ENCODE measurements around the gene WHRN.

WHRN gene

GRCh38 chr9:114410910-114411309 lies 94.4 kb downstream of the WHRN start:
- Histone ChIP-seq H3K79me1 (ENCODE audit: low read length) (peaks cover 8% of the 10 kb centered on the region), H3K4me2 (ENCODE audit: low read length) (no peak overlapping the region), H2BK12ac (ENCODE audit: low read length) (no peak overlapping the region), H3K18ac (ENCODE audit: low read length) (no peak overlapping the region), H3K27ac (ENCODE audit: low read depth, low read length) (no peak overlapping the region), H3K23ac (ENCODE audit: low read length) (no peak overlapping the region), H3K9me3 (ENCODE audit: insufficient read depth, low read depth, low read length) (peaks cover 5% of the 10 kb centered on the region), H4K12ac (ENCODE audit: low read depth, low read length) (no peak overlapping the region), H3K9ac (ENCODE audit: low read length) (no peak overlapping the region), H3K14ac (ENCODE audit: low read length) (no peak overlapping the region), H2AK5ac (ENCODE audit: low read length) (no peak overlapping the region), H3K4me3 (ENCODE audit: low read depth, low read length) (no peak overlapping the region), H4K91ac (ENCODE audit: low read depth, low read length) (peak overlapping the region; percentile 71), H3K79me2 (ENCODE audit: control insufficient read depth, insufficient read depth, low read length, poor library complexity) (no peaks in the 10 kb centered on the region), H3K36me3 (ENCODE audit: control insufficient read depth in 1 of 2, insufficient read depth in 2 of 2, low read length in 2 of 2) (peaks cover 2 to 7% of the 10 kb centered on the region in 2 experiments), H4K8ac (ENCODE audit: low read depth, low read length) (no peak overlapping the region), H3K4me1 (ENCODE audit: control insufficient read depth in 1 of 2, insufficient read depth in 2 of 2, low read length in 2 of 2) (peaks cover 27 to 31% of the 10 kb centered on the region in 2 experiments), H2BK120ac (ENCODE audit: insufficient read depth, low read length, poor library complexity) (no peak overlapping the region), H3K27me3 (ENCODE audit: insufficient read depth, low read length) (no peaks in the 10 kb centered on the region), H2AFZ (ENCODE audit: insufficient read depth, low read length, poor library complexity) (no peak overlapping the region), H3K4ac (ENCODE audit: low read depth, low read length) (no peak overlapping the region), H2BK5ac (ENCODE audit: low read depth, low read length, poor library complexity) (no peak overlapping the region)
- WGBS (ENCODE audit: extremely low coverage, insufficient coverage, insufficient read length) = no CpG with 5 or more reads among the region's 8 CpGs
- DNase-seq = no peak

DNA sequence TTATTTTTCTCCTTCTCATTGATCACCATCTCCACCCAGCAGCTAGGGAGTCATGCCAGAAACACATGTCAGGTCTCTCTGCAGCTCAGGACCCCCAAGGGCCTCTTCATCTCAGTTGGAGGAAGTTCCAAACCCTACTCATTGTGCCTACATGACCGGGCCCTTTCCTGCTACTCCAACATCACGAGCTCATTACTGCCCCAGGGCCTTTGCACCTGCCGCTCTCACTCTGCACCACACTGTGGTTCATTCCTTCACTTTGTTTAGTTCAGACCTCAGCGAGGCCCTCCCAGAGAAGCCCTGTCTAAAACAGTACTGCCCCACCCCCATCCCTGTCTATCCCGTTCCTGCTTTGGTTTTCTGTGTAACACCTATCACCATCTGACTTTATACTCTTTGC lies 95.4 kb downstream of the WHRN start:
- H3K4me3 ChIP-seq (ENCODE audit: low read depth, low read length) = no peak overlapping the region
- H4K91ac ChIP-seq (ENCODE audit: low read depth, low read length) = no peak overlapping the region
- WGBS (ENCODE audit: extremely low coverage, insufficient coverage, insufficient read length) = no CpG with 5 or more reads among the region's 5 CpGs
- H3K27me3 ChIP-seq (ENCODE audit: insufficient read depth, low read length) = no peaks in the 10 kb centered on the region
- DNase-seq = no peak
- no peak overlapping the region for H3K9ac ChIP-seq (ENCODE audit: low read length)
- H3K79me1 ChIP-seq (ENCODE audit: low read length) = peaks cover 8% of the 10 kb centered on the region
- no peak overlapping the region for H2BK5ac ChIP-seq (ENCODE audit: low read depth, low read length, poor library complexity)
- H2AFZ ChIP-seq (ENCODE audit: insufficient read depth, low read length, poor library complexity) = no peak overlapping the region
- H3K79me2 ChIP-seq (ENCODE audit: control insufficient read depth, insufficient read depth, low read length, poor library complexity) = no peaks in the 10 kb centered on the region
- peaks cover 27 to 31% of the 10 kb centered on the region in 2 experiments for H3K4me1 ChIP-seq (ENCODE audit: control insufficient read depth in 1 of 2, insufficient read depth in 2 of 2, low read length in 2 of 2)
- H3K14ac ChIP-seq (ENCODE audit: low read length) = no peak overlapping the region
- H3K4me2 ChIP-seq (ENCODE audit: low read length) = no peak overlapping the region
- H3K27ac ChIP-seq (ENCODE audit: low read depth, low read length) = no peak overlapping the region
- H3K36me3 ChIP-seq (ENCODE audit: control insufficient read depth in 1 of 2, insufficient read depth in 2 of 2, low read length in 2 of 2) = peaks cover 2 to 7% of the 10 kb centered on the region in 2 experiments
- no peak overlapping the region for H3K4ac ChIP-seq (ENCODE audit: low read depth, low read length)
- no peak overlapping the region for H2BK12ac ChIP-seq (ENCODE audit: low read length)
- no peak overlapping the region for H4K12ac ChIP-seq (ENCODE audit: low read depth, low read length)
- no peak overlapping the region for H4K8ac ChIP-seq (ENCODE audit: low read depth, low read length)
- peaks cover 5% of the 10 kb centered on the region for H3K9me3 ChIP-seq (ENCODE audit: insufficient read depth, low read depth, low read length)
- no peak overlapping the region for H3K18ac ChIP-seq (ENCODE audit: low read length)
- H2AK5ac ChIP-seq (ENCODE audit: low read length) = no peak overlapping the region
- H2BK120ac ChIP-seq (ENCODE audit: insufficient read depth, low read length, poor library complexity) = no peak overlapping the region
- H3K23ac ChIP-seq (ENCODE audit: low read length) = no peak overlapping the region

DNA sequence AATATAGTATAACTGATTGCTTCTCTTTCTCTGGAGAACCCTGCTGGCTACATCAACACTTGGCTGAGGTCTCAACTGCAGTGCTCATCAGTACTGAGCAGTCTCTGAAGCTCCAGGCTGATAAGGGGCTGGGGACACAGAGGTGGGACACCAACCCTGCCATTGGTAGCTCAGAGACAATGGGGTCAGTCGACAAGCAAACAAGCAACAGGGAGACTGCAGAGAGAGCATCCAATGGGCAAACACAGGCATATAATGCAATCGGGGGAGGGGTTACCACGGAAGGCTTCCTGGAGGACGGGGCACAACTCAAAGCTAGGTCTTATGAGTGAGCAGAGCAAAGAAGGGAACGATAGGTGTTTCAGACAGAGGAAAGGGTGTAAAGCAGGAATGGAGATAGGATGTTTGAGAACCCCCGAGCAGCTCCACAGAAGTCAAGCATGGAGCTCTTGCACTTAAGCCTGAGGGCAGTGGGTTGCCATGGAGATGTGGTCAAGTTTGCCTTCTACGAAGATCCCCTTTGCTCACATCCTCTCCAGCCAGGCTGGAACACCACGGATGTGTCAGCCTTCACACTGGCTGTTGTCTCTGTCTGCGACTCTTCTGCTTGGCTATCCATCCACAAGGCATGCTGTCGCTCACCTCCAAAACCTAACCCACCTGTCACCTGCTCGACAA lies 96.0 kb downstream of the WHRN start:
- Histone ChIP-seq H2BK5ac (ENCODE audit: low read depth, low read length, poor library complexity) (no peak overlapping the region), H3K27ac (ENCODE audit: low read depth, low read length) (no peak overlapping the region), H2BK120ac (ENCODE audit: insufficient read depth, low read length, poor library complexity) (no peak overlapping the region), H3K4me1 (ENCODE audit: control insufficient read depth in 1 of 2, insufficient read depth in 2 of 2, low read length in 2 of 2) (peaks cover 27 to 28% of the 10 kb centered on the region in 2 experiments), H3K79me1 (ENCODE audit: low read length) (peaks cover 8% of the 10 kb centered on the region), H3K36me3 (ENCODE audit: control insufficient read depth in 1 of 2, insufficient read depth in 2 of 2, low read length in 2 of 2) (peaks cover 2 to 7% of the 10 kb centered on the region in 2 experiments), H3K9me3 (ENCODE audit: insufficient read depth, low read depth, low read length) (peaks cover 5% of the 10 kb centered on the region), H4K91ac (ENCODE audit: low read depth, low read length) (no peak overlapping the region), H3K18ac (ENCODE audit: low read length) (no peak overlapping the region), H4K12ac (ENCODE audit: low read depth, low read length) (no peak overlapping the region), H4K8ac (ENCODE audit: low read depth, low read length) (no peak overlapping the region), H3K23ac (ENCODE audit: low read length) (no peak overlapping the region), H3K9ac (ENCODE audit: low read length) (no peak overlapping the region), H3K27me3 (ENCODE audit: insufficient read depth, low read length) (no peaks in the 10 kb centered on the region), H3K4me3 (ENCODE audit: low read depth, low read length) (no peak overlapping the region), H2AFZ (ENCODE audit: insufficient read depth, low read length, poor library complexity) (no peak overlapping the region), H3K4me2 (ENCODE audit: low read length) (no peak overlapping the region), H2BK12ac (ENCODE audit: low read length) (no peak overlapping the region), H2AK5ac (ENCODE audit: low read length) (no peak overlapping the region), H3K4ac (ENCODE audit: low read depth, low read length) (no peak overlapping the region), H3K79me2 (ENCODE audit: control insufficient read depth, insufficient read depth, low read length, poor library complexity) (no peaks in the 10 kb centered on the region), H3K14ac (ENCODE audit: low read length) (no peak overlapping the region)
- no CpG with 5 or more reads among the region's 11 CpGs for WGBS (ENCODE audit: extremely low coverage, insufficient coverage, insufficient read length)
- DNase-seq = peak in 1 of 2 donors; percentile 47

GRCh38 chr9:114408645-114409044 lies 96.6 kb downstream of the WHRN start:
- Histone ChIP-seq H3K4me1 (ENCODE audit: control insufficient read depth in 1 of 2, insufficient read depth in 2 of 2, low read length in 2 of 2) (peaks cover 27 to 28% of the 10 kb centered on the region in 2 experiments), H4K91ac (ENCODE audit: low read depth, low read length) (no peak overlapping the region), H3K23ac (ENCODE audit: low read length) (no peak overlapping the region), H2BK12ac (ENCODE audit: low read length) (no peak overlapping the region), H3K27ac (ENCODE audit: low read depth, low read length) (no peak overlapping the region), H3K9ac (ENCODE audit: low read length) (no peak overlapping the region), H4K8ac (ENCODE audit: low read depth, low read length) (no peak overlapping the region), H3K4me3 (ENCODE audit: low read depth, low read length) (no peak overlapping the region), H4K12ac (ENCODE audit: low read depth, low read length) (no peak overlapping the region), H2BK5ac (ENCODE audit: low read depth, low read length, poor library complexity) (no peak overlapping the region), H3K4ac (ENCODE audit: low read depth, low read length) (no peak overlapping the region), H3K9me3 (ENCODE audit: insufficient read depth, low read depth, low read length) (peaks cover 5% of the 10 kb centered on the region), H2AFZ (ENCODE audit: insufficient read depth, low read length, poor library complexity) (no peak overlapping the region), H3K27me3 (ENCODE audit: insufficient read depth, low read length) (no peaks in the 10 kb centered on the region), H2BK120ac (ENCODE audit: insufficient read depth, low read length, poor library complexity) (no peak overlapping the region), H3K4me2 (ENCODE audit: low read length) (no peak overlapping the region), H3K14ac (ENCODE audit: low read length) (no peak overlapping the region), H3K79me1 (ENCODE audit: low read length) (peaks cover 8% of the 10 kb centered on the region), H3K79me2 (ENCODE audit: control insufficient read depth, insufficient read depth, low read length, poor library complexity) (no peaks in the 10 kb centered on the region), H2AK5ac (ENCODE audit: low read length) (no peak overlapping the region), H3K18ac (ENCODE audit: low read length) (no peak overlapping the region), H3K36me3 (ENCODE audit: control insufficient read depth in 1 of 2, insufficient read depth in 2 of 2, low read length in 2 of 2) (peaks cover 2 to 7% of the 10 kb centered on the region in 2 experiments)
- WGBS (ENCODE audit: extremely low coverage, insufficient coverage, insufficient read length) = no CpG with 5 or more reads among the region's 7 CpGs
- no peak for DNase-seq

All from trophoblast cell (in vitro differentiated cells and primary cell).